H4 (cell line): ENCODE data around the gene MYO5C. TPM values are rescaled to one million over a fixed set of nuclear protein-coding genes. Genes with fewer than 3 reads are reported as not detected.
A peak's percentile ranks its signal among the peaks of the same experiment; 100 is the strongest.

Experiments
- DNase-seq: peaks from one replicate; pipeline ENCODE4 v3.0.0-alpha.2; 2015; ENCODE audit warnings: low spot score
- total RNA-seq: library from RNA; depleted of rRNA; stranded (reverse); fragments of >200 nt; shearing (Covaris generic); gene quantifications from 2 replicates; pipeline ENCODE4 v1.2.3, GENCODE V29; 2014; rRNA removed

MYO5C gene
- total RNA-seq, 1 experiment from 2014 or later = 0.06 TPM

DNA sequence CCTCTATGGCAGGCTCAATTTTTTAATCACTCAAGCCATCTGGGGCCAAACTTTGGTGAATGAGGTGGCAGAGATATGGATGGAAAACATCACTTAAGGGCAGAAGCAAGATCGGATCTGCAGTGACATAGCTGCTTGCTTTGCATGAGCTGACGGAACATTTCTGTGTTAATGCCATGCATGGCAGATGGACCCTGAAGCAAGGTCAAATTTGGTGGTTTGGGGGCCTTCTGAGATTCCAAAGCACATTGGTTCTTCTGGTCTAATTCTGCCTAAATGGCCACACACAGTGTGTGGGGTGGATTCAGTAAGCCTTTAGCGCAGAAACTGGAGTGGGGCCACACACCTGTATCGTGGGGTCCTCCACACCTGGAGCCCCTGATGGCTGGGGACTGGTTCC is 144.7 kb downstream of the MYO5C start:
- DNase-seq = no peak

DNA sequence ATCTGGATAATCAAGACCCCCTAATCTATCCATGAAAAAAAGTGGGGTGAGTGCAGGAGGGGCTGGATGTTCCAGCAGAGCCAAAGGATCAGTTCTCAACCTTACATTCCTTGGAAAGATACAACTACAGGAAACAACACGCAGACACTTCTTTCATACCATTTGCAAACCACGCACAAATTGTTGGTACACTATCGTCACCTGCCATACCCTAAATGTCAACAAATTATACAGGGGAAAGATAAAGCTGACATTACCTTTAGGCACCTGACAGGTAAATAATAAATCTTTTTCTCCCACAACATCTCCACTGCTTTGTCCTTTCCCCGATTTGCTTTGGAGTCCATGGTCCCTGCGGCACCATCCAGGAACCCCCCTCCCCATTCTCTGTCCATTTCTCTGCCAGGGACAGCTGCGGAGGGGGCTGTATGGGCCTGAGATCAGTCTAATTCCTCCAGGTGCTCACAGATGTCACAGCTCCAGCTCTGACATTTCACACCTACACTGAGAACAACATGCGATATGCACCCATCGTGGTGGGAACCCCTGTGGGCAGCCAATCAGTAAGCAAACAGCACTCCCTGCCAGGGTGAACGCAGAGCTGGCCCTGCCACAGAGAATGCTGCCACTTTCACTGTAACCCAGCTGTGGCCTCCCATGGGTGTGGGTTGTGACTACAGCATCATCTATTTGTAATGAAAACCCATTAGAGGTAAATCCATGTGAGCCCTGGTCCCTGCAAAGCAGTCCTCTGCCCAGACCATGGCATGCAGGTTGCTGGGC is 145.4 kb downstream of the MYO5C start:
- DNase-seq = no peak

DNA sequence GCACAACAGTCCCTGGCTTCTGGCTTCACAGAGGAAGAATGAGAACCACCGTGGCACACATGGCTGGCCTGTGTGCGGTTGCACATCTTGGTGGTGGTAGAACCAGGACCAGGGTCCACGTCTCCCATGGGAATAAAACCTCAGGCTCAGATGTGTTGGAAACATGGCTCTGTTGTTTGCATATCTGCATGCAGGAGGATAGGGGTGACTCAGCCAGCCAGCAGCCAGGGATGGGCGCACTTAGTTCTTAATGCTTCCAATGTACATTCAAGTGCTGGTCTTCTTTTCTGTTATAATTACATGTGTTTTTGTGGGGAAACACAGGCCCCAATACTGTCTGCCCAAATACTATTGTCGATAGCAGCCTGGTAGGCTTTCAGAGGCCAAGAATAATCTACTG is 147.2 kb downstream of the MYO5C start:
- no peak for DNase-seq

DNA sequence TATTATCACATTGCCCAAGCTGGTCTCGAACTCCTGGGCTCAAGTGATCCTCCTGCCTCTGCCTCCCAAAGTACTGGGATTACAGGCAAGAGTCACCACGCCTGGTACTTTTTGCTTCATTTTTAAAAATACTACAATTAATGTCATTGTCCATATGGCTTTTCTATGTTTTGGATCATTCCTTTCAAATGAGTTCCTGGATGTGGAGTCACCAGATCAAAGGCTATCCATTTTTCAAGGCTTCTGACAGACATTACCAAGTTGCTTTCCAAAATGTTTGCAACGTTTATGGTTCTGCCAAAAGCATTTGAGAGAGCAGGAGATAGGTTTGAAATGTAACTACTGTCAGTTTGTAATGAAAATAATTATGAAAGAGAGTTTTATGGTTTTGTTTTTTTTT is 148.8 kb downstream of the MYO5C start:
- DNase-seq = no peak

DNA sequence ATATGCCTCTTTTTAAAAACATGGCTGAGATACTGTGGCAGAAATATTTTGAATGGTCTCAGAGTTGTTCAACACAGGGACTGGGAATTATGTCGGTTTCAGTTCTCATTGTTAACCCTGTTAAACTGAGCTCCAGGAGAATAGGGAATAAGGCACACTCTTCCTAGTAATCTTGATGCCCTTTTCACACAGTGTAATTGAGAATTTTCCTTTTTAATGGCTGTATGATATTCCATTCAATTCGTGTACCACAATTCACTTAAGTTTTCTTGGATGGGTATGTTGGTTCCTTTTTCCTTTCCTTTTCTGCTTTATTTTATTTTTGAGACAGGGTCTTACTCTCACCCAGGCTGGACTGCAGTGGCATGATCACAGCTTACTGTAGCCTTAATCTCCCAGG is 149.3 kb downstream of the MYO5C start:
- DNase-seq = no peak

DNA sequence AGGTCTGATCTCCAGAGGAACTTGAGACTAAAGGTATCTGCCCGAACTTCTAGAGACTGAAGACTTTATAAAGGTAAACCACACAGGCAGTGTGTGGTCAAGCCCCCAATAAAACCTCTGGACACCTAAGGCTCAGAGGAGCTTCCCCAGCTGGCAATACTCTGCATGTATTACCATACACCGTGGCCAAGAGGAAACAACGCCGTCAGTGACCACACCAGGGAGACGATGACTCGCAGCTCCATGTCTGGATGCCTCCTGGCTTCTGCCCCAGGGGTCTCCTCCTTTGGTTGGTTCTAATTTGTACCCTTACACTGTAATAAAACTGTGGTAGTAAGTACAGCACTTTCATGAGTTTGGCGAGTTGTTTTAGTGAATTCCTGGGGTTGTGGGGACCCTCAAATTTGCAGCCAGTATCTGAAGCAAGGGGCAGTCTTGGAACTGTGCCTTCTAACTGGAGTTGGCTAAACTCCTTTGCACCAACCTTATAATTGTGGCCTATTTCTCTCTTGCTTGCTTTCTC is 150.9 kb downstream of the MYO5C start:
- DNase-seq = no peak

DNA sequence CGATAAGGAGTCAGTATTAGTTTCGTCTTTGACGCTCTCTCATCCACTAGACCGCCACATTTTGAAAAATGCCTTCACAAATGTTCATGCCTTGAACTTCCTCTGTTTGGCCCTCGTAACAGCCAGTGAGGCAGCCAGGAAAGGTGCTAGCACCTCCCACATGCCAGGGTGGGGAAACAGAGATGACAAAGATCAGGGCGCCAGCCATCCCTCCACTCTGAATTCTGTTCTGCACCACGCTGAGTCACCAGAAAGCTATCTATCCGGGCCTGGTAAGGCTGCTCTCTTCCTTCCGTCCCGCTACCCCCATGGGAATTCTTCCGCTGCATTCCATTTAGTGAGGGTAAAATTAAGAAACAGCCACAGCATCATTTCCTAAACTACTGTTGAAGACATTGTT is 151.7 kb downstream of the MYO5C start:
- DNase-seq = peak; percentile 34

Other genes with a start within 250 kb of the MYO5C start
- gene BCL2L10, start 183.0 kb downstream of the MYO5C start, total RNA-seq = not detected in 2 replicates
- 12.9 and 25.6 TPM in 2 replicates for gene GNB5, start 104.4 kb downstream of the MYO5C start, total RNA-seq
- 15.2 and 21.4 TPM in 2 replicates for gene MYO5A, start 233.1 kb upstream of the MYO5C start, total RNA-seq